ENCODE measurements around the gene NUPR1. TPM values are rescaled to one million over a fixed set of nuclear protein-coding genes. Genes with fewer than 3 reads are reported as not detected.
A peak's percentile ranks its signal among the peaks of the same experiment; 100 is the strongest.

NUPR1 gene
- total and polyA plus RNA-seq, 7 experiments from 2014 or later, result 0.05 to 0.11 TPM; not detected in 5

DNA sequence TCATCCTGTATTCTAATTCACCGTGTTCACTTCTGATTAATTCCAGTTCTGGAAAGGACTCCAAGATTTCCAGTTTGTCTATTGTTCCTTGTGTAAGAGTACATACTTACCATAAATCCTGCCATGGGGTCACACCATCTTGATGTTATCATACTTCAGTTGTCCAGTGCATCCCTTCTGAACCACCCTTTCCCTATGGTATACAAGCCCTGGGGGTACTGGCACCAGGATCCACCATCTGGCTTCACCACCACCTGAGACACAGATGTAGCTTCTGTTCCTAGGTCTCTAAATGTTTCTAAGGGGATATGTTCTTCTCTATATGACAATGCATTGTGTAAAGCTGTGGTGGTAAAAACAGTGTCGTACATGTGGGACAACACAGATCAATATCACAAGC, 36.2 kb upstream of the NUPR1 start:
- Mint-ChIP-seq H3K36me3 (peaks cover 0 to 29% (median 4%) of the 10 kb centered on the region in 5 donors), H3K9me3 (peaks cover 0 to 1% (median 0%) of the 10 kb centered on the region in 11 donors), H3K27me3 (no peaks in the 10 kb centered on the region), H3K4me1 (peaks cover 7 to 53% (median 45%) of the 10 kb centered on the region in 7 donors), H3K27ac (peak overlapping the region in 3 of 9 donors; percentile 6 to 31 (median 9)), H3K4me3 (no peak overlapping the region)
- DNase-seq (no peak), ATAC-seq (no peak)
- Histone ChIP-seq H3K27ac (ENCODE audit: low read depth, low read length) (no peak overlapping the region), H3K4me1 (ENCODE audit: control insufficient read depth in 2 of 2, insufficient read depth in 2 of 2, low read length in 2 of 2) (no peaks in the 10 kb centered on the region), H3K9me3 (ENCODE audit: control insufficient read depth in 2 of 3, low read length in 3 of 3) (no peaks in the 10 kb centered on the region), H3K36me3 (ENCODE audit: control insufficient read depth in 2 of 3, insufficient read depth in 3 of 3, low read length in 3 of 3) (peaks cover 0 to 11% (median 4%) of the 10 kb centered on the region in 3 experiments), H3K27me3 (ENCODE audit: control insufficient read depth in 2 of 2, insufficient read depth in 2 of 2, low read length in 2 of 2) (no peaks in the 10 kb centered on the region), H3K4me3 (ENCODE audit: low read length) (no peak overlapping the region)
- POLR2A ChIA-PET, result no interaction called here
- CTCF ChIA-PET, result no interaction called here
- intact Hi-C loops (cut with micrococcal nuclease), result no loop called here

- no peak for ATAC-seq
- Histone ChIP-seq H3K27ac (ENCODE audit: low read depth, low read length) (no peak overlapping the region), H3K4me3 (ENCODE audit: low read length) (no peak overlapping the region), H3K36me3 (ENCODE audit: control insufficient read depth in 2 of 3, insufficient read depth in 3 of 3, low read length in 3 of 3) (peaks cover 0 to 11% (median 4%) of the 10 kb centered on the region in 3 experiments), H3K4me1 (ENCODE audit: control insufficient read depth in 2 of 2, insufficient read depth in 2 of 2, low read length in 2 of 2) (no peaks in the 10 kb centered on the region), H3K9me3 (ENCODE audit: control insufficient read depth in 2 of 3, low read length in 3 of 3) (no peaks in the 10 kb centered on the region), H3K27me3 (ENCODE audit: control insufficient read depth in 2 of 2, insufficient read depth in 2 of 2, low read length in 2 of 2) (no peaks in the 10 kb centered on the region)
- Mint-ChIP-seq H3K27ac (peak overlapping the region in 8 of 9 donors; percentile 9 to 89 (median 52)), H3K4me3 (peak overlapping the region in 1 of 10 donors; percentile 1), H3K9me3 (peaks cover 0 to 1% (median 0%) of the 10 kb centered on the region in 11 donors), H3K36me3 (peaks cover 0 to 30% (median 4%) of the 10 kb centered on the region in 5 donors), H3K4me1 (peaks cover 7 to 61% (median 48%) of the 10 kb centered on the region in 7 donors), H3K27me3 (no peaks in the 10 kb centered on the region)
- DNase-seq, result no peak
- POLR2A ChIA-PET, result no interaction called here
- CTCF ChIA-PET, result no interaction called here
- intact Hi-C loops (cut with micrococcal nuclease), result no loop called here
Observed at GRCh38 chr16:28573738-28574718, 35.3 kb upstream of the NUPR1 start.

GRCh38 chr16:28572696-28573510, 34.1 kb upstream of the NUPR1 start:
- Mint-ChIP-seq H3K4me1 (peaks cover 7 to 67% (median 46%) of the 10 kb centered on the region in 7 donors), H3K4me3 (peak overlapping the region in 1 of 10 donors; percentile 6), H3K27ac (peak overlapping the region in 8 of 9 donors; percentile 9 to 89 (median 48)), H3K9me3 (peaks cover 0 to 1% (median 0%) of the 10 kb centered on the region in 11 donors), H3K36me3 (peaks cover 0 to 27% (median 6%) of the 10 kb centered on the region in 5 donors), H3K27me3 (no peaks in the 10 kb centered on the region)
- ATAC-seq, result no peak
- no peak overlapping the region for H3K4me3 ChIP-seq (ENCODE audit: low read length)
- ChIA-PET CTCF (no interaction called here), POLR2A (no interaction called here)
- H3K4me1 ChIP-seq (ENCODE audit: control insufficient read depth in 2 of 2, insufficient read depth in 2 of 2, low read length in 2 of 2), result no peaks in the 10 kb centered on the region
- no peaks in the 10 kb centered on the region for H3K9me3 ChIP-seq (ENCODE audit: control insufficient read depth in 2 of 3, low read length in 3 of 3)
- no peaks in the 10 kb centered on the region for H3K27me3 ChIP-seq (ENCODE audit: control insufficient read depth in 2 of 2, insufficient read depth in 2 of 2, low read length in 2 of 2)
- no peak overlapping the region for H3K27ac ChIP-seq (ENCODE audit: low read depth, low read length)
- intact Hi-C loops (cut with micrococcal nuclease), result no loop called here
- no peak for DNase-seq
- peaks cover 0 to 11% (median 4%) of the 10 kb centered on the region in 3 experiments for H3K36me3 ChIP-seq (ENCODE audit: control insufficient read depth in 2 of 3, insufficient read depth in 3 of 3, low read length in 3 of 3)

DNA sequence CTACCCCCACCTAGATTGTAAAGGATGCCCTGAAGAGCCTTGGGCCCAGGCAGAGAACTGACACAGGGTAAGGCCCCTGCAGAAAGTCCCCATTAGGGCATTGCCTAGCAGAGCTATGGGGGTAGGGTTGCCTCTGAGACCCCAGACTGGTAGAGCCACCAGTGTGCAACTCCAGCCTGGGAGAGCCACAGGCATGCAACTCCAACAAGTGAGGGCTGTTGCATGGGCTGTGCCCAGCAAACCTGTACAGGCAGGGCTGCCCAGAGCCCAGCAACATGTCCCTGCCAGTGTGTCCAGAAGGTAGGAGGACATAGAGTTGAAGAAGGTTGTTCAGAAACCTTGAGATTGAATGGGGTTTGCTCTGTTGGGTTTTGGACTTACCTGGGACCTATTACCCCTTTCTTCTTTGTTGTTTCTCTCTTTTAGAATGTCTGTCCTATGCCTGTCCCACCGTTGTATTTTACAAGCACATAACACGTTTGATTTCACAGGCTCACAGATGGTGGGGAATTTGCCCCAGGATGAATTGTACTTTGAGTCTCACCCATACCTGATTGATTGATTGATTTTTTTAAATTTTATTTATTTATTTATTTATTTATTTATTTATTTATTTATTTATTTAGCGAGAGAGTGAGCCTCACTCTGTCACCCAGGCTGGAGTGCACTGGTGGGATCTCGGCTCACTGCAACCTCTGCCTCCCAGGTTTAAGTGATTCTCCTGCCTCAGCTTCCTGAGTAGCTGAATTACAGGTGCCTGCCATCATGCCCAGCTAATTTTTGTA, 31.4 kb upstream of the NUPR1 start:
- POLR2A ChIA-PET, result no interaction called here
- H3K27me3 ChIP-seq (ENCODE audit: control insufficient read depth in 2 of 2, insufficient read depth in 2 of 2, low read length in 2 of 2), result no peaks in the 10 kb centered on the region
- intact Hi-C loops (cut with micrococcal nuclease), result no loop called here

DNA sequence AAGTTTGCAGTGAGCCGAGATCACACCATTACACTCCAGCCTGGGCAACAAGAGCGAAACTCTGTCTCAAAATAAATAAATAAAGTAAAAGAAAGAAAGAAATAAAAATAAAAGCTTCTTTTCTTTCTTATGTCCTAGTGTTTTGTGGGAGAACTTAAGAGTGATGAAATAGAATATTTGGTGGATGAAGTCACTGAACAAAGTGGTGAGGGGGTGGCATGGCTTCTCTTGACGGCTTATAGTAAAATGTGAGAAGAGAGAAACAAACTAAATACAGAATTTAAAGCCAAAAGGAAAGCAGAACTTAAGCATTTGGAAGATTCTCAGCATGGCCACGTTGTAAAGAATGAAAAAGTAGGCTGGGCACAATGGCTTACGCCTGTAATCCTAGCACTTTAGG, 30.2 kb upstream of the NUPR1 start:
- H3K36me3 ChIP-seq (ENCODE audit: control insufficient read depth in 2 of 3, insufficient read depth in 3 of 3, low read length in 3 of 3), result peaks cover 0 to 3% (median 0%) of the 10 kb centered on the region in 3 experiments
- H3K27me3 Mint-ChIP-seq, result no peaks in the 10 kb centered on the region
- no peak for DNase-seq
- ChIA-PET POLR2A (no interaction called here), CTCF (no interaction called here)
- peak overlapping the region in 2 of 9 donors; percentile 6 to 27 for H3K27ac Mint-ChIP-seq
- no peaks in the 10 kb centered on the region for H3K4me1 ChIP-seq (ENCODE audit: control insufficient read depth in 2 of 2, insufficient read depth in 2 of 2, low read length in 2 of 2)
- intact Hi-C loops (cut with micrococcal nuclease), result no loop called here
- no peak overlapping the region for H3K4me3 ChIP-seq (ENCODE audit: low read length)
- H3K4me3 Mint-ChIP-seq, result peak overlapping the region in 1 of 10 donors; percentile 40
- H3K27ac ChIP-seq (ENCODE audit: low read depth, low read length), result no peak overlapping the region
- no peak for ATAC-seq
- H3K27me3 ChIP-seq (ENCODE audit: control insufficient read depth in 2 of 2, insufficient read depth in 2 of 2, low read length in 2 of 2), result no peaks in the 10 kb centered on the region
- peaks cover 7 to 67% (median 47%) of the 10 kb centered on the region in 7 donors for H3K4me1 Mint-ChIP-seq
- H3K36me3 Mint-ChIP-seq, result peaks cover 6 to 48% (median 27%) of the 10 kb centered on the region in 5 donors
- peaks cover 0 to 13% (median 5%) of the 10 kb centered on the region in 11 donors for H3K9me3 Mint-ChIP-seq
- H3K9me3 ChIP-seq (ENCODE audit: control insufficient read depth in 2 of 3, low read length in 3 of 3), result no peaks in the 10 kb centered on the region

More for the DNA sequence above, 31.4 kb upstream of the NUPR1 start:
- peaks cover 0 to 11% (median 0%) of the 10 kb centered on the region in 3 experiments for H3K36me3 ChIP-seq (ENCODE audit: control insufficient read depth in 2 of 3, insufficient read depth in 3 of 3, low read length in 3 of 3)
- peak overlapping the region in 2 of 9 donors; percentile 72 to 88 for H3K27ac Mint-ChIP-seq
- H3K27me3 Mint-ChIP-seq, result no peaks in the 10 kb centered on the region
- peaks cover 0 to 13% (median 4%) of the 10 kb centered on the region in 11 donors for H3K9me3 Mint-ChIP-seq
- H3K27ac ChIP-seq (ENCODE audit: low read depth, low read length), result no peak overlapping the region
- H3K9me3 ChIP-seq (ENCODE audit: control insufficient read depth in 2 of 3, low read length in 3 of 3), result no peaks in the 10 kb centered on the region
- DNase-seq (no peak), ATAC-seq (no peak)
- H3K4me3 ChIP-seq (ENCODE audit: low read length), result no peak overlapping the region
- no peak overlapping the region for H3K4me3 Mint-ChIP-seq
- H3K36me3 Mint-ChIP-seq, result peaks cover 6 to 42% (median 23%) of the 10 kb centered on the region in 5 donors
- CTCF ChIA-PET, result no interaction called here
- no peaks in the 10 kb centered on the region for H3K4me1 ChIP-seq (ENCODE audit: control insufficient read depth in 2 of 2, insufficient read depth in 2 of 2, low read length in 2 of 2)
- peaks cover 7 to 70% (median 48%) of the 10 kb centered on the region in 7 donors for H3K4me1 Mint-ChIP-seq

DNA sequence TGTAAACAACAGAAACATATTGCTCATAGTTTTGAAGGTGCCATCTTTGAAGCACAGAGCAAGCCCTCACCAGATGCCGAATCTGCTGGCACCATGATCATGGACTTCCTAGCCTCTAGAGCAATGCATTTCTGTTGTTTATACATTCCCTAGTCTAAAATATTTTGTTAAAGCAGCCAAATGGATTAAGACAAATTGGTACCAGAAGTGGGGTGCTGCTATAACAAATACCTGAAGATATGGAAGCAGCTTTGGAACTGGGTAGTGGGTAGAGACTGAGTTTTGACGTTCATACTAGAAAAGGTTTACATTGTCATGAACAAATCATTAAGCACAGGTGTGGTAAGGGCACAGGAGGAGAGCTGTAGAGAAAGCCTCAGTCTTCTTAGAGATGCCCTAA, 28.5 kb upstream of the NUPR1 start:
- Histone ChIP-seq H3K4me3 (ENCODE audit: low read length) (no peak overlapping the region), H3K36me3 (ENCODE audit: control insufficient read depth in 2 of 3, insufficient read depth in 3 of 3, low read length in 3 of 3) (peaks cover 0 to 4% (median 0%) of the 10 kb centered on the region in 3 experiments), H3K4me1 (ENCODE audit: control insufficient read depth in 2 of 2, insufficient read depth in 2 of 2, low read length in 2 of 2) (no peaks in the 10 kb centered on the region), H3K9me3 (ENCODE audit: control insufficient read depth in 2 of 3, low read length in 3 of 3) (no peaks in the 10 kb centered on the region), H3K27ac (ENCODE audit: low read depth, low read length) (no peak overlapping the region), H3K27me3 (ENCODE audit: control insufficient read depth in 2 of 2, insufficient read depth in 2 of 2, low read length in 2 of 2) (no peaks in the 10 kb centered on the region)
- ChIA-PET POLR2A (no interaction called here), CTCF (no interaction called here)
- Mint-ChIP-seq H3K4me3 (peak overlapping the region in 1 of 10 donors; percentile 53), H3K36me3 (peaks cover 6 to 39% (median 27%) of the 10 kb centered on the region in 5 donors), H3K27me3 (no peaks in the 10 kb centered on the region), H3K9me3 (peaks cover 0 to 13% (median 5%) of the 10 kb centered on the region in 11 donors), H3K4me1 (peaks cover 8 to 64% (median 40%) of the 10 kb centered on the region in 7 donors), H3K27ac (peak overlapping the region in 2 of 9 donors; percentile 21 to 89)
- intact Hi-C loops (cut with micrococcal nuclease), result no loop called here
- ATAC-seq, result no peak
- DNase-seq, result no peak
